GM23338 (cell line): ENCODE results near the gene PTS. TPM values are rescaled to one million over a fixed set of nuclear protein-coding genes. Genes with fewer than 3 reads are reported as not detected.

Experiments used
- ATAC-seq: fragments of 200-7000 bp; cut with Tn5 transposase; 3 replicates; pipeline ENCODE4 v1.9.1; 2020
- DNase-seq: peaks from one replicate; pipeline ENCODE4 v3.0.0-alpha.2; 2015; ENCODE audit warnings: low spot score
- H2AFZ ChIP-seq: fragments of 200-600 bp; sonication (generic); 2 replicates; pipeline ENCODE4 v1.8.0; 2016; ENCODE audit warnings: antibody characterized with exemption, mild to moderate bottlenecking, moderate library complexity
- H3F3A ChIP-seq: fragments of 200-600 bp; sonication (generic); replicated peaks from 2 replicates; pipeline ENCODE4 v1.8.0; 2017; ENCODE audit warnings: antibody characterized with exemption, mixed run types, low read depth
- H3K27ac ChIP-seq: fragments of 200-600 bp; sonication (generic); 2 replicates; pipeline ENCODE4 v1.6.1; 2016; ENCODE audit warnings: low read depth
- H3K27me3 ChIP-seq: fragments of 200-600 bp; sonication (generic); 2 replicates; pipeline ENCODE4 v1.8.0; 2016; ENCODE audit warnings: mild to moderate bottlenecking, mixed run types, moderate library complexity; ENCODE audit not compliant: insufficient read depth
- H3K36me3 ChIP-seq: fragments of 200-600 bp; sonication (generic); 2 replicates; pipeline ENCODE4 v1.8.0; 2016; ENCODE audit warnings: mild to moderate bottlenecking; ENCODE audit not compliant: insufficient read depth
- H3K4me1 ChIP-seq: fragments of 200-600 bp; sonication (generic); 2 replicates; pipeline ENCODE4 v1.8.0; 2016; ENCODE audit warnings: mild to moderate bottlenecking, moderate library complexity; ENCODE audit not compliant: insufficient read depth
- H3K4me2 ChIP-seq: fragments of 200-600 bp; sonication (generic); 2 replicates; pipeline ENCODE4 v1.7.1; 2017; ENCODE audit warnings: mixed run types
- H3K4me3 ChIP-seq: fragments of 200-600 bp; sonication (generic); 2 replicates; pipeline ENCODE4 v1.6.1; 2016; ENCODE audit warnings: mixed run types
- H3K79me2 ChIP-seq: fragments of 200-600 bp; sonication (generic); replicated peaks from 2 replicates; pipeline ENCODE4 v1.8.0; 2017; ENCODE audit warnings: mild to moderate bottlenecking; ENCODE audit not compliant: insufficient read depth
- H3K9me2 ChIP-seq: fragments of 200-600 bp; sonication (generic); 2 replicates; pipeline ENCODE4 v1.8.0; 2017; ENCODE audit not compliant: insufficient read depth
- H4K20me1 ChIP-seq: fragments of 200-600 bp; sonication (generic); replicated peaks from 2 replicates; pipeline ENCODE4 v1.8.0; 2017; ENCODE audit warnings: mild to moderate bottlenecking; ENCODE audit not compliant: insufficient read depth
- H3K27ac Mint-ChIP-seq: 2 replicates; pipeline ENCODE4 v1.8.0; 2020; ENCODE audit warnings: inconsistent platforms, mild to moderate bottlenecking, moderate library complexity, mixed read lengths
- H3K27me3 Mint-ChIP-seq: 3 replicates; pipeline ENCODE4 v1.8.0; 2022; ENCODE audit warnings: low read depth, mild to moderate bottlenecking, moderate library complexity, mixed read lengths, inconsistent platforms; ENCODE audit not compliant: insufficient read depth, poor library complexity
- H3K36me3 Mint-ChIP-seq: 3 replicates; pipeline ENCODE4 v1.8.0; 2021; ENCODE audit warnings: low read depth, mild to moderate bottlenecking, inconsistent platforms, moderate library complexity, mixed read lengths
- H3K4me1 Mint-ChIP-seq: 3 replicates; pipeline ENCODE4 v1.8.0; 2020; ENCODE audit warnings: mild to moderate bottlenecking, inconsistent platforms, mixed read lengths
- H3K4me3 Mint-ChIP-seq: 3 replicates; pipeline ENCODE4 v1.8.0; 2021; ENCODE audit warnings: moderate library complexity, mild to moderate bottlenecking, inconsistent platforms, mixed read lengths
- H3K9me3 Mint-ChIP-seq: 3 replicates; pipeline ENCODE4 v1.8.0; 2020; ENCODE audit warnings: moderate library complexity, mild to moderate bottlenecking, inconsistent platforms, mixed read lengths
- CREB1 ChIP-seq: fragments of 250-450 bp; sonication (Bioruptor Pico); IDR thresholded peaks from 2 replicates; pipeline ENCODE4 v1.5.0; 2020; ENCODE audit warnings: low read depth, mild to moderate bottlenecking, moderate library complexity
- EZH2 ChIP-seq: fragments of 200-600 bp; sonication (generic); IDR thresholded peaks from one replicate; pipeline ENCODE4 v1.8.0; 2017; ENCODE audit warnings: antibody characterized with exemption, mild to moderate bottlenecking, low read depth; ENCODE audit not compliant: unreplicated experiment
- EZH2phosphoT487 ChIP-seq: fragments of 200-600 bp; sonication (generic); IDR thresholded peaks from one replicate; pipeline ENCODE4 v1.8.1; 2018; ENCODE audit warnings: antibody characterized with exemption; ENCODE audit not compliant: unreplicated experiment
- JUNB ChIP-seq: IDR thresholded peaks from one replicate; pipeline ENCODE4 v1.6.1; 2016; ENCODE audit warnings: antibody characterized with exemption; ENCODE audit not compliant: unreplicated experiment
- NANOG ChIP-seq: IDR thresholded peaks from 2 replicates; pipeline ENCODE4 v1.6.1; 2016; ENCODE audit warnings: antibody characterized with exemption, borderline replicate concordance
- POLR2AphosphoS5 ChIP-seq: IDR thresholded peaks from 2 replicates; pipeline ENCODE4 v1.6.1; 2016; ENCODE audit warnings: antibody characterized with exemption, low read depth
- STAT1 ChIP-seq: IDR thresholded peaks from one replicate; pipeline ENCODE4 v1.6.1; 2016; ENCODE audit warnings: antibody characterized with exemption; ENCODE audit not compliant: unreplicated experiment
- ZNF114 ChIP-seq: fragments of 250-450 bp; sonication (Bioruptor Pico); IDR thresholded peaks from 2 replicates; pipeline ENCODE4 v1.5.0; 2020; ENCODE audit warnings: mild to moderate bottlenecking, moderate library complexity
- ZNF331 ChIP-seq: fragments of 250-450 bp; sonication (Bioruptor Pico); IDR thresholded peaks from 2 replicates; pipeline ENCODE4 v1.5.0; 2020; ENCODE audit warnings: low read depth, mild to moderate bottlenecking, moderate library complexity
- ZNF462 ChIP-seq: fragments of 250-450 bp; sonication (Bioruptor Pico); IDR thresholded peaks from 2 replicates; pipeline ENCODE4 v1.5.0; 2020; ENCODE audit warnings: mild to moderate bottlenecking, moderate library complexity
- polyA plus RNA-seq: library from polyadenylated mRNA; unstranded; fragments of >200 nt; fragmentation: Nextera tagmentation; extraction: Ambion mirVana; gene quantifications from 2 replicates; pipeline ENCODE4 v1.2.1, GENCODE V29; 2016
- total RNA-seq: library from RNA; depleted of rRNA; stranded (reverse); fragments of >200 nt; shearing (Covaris generic); gene quantifications from 2 replicates; pipeline ENCODE4 v1.2.3, GENCODE V29; 2014
- TF ChIP-seq, protein P1 (sequence below): IDR thresholded peaks from 2 replicates; pipeline ENCODE4 v1.6.1; 2016; ENCODE audit warnings: antibody characterized with exemption
- TF ChIP-seq, protein P2 (sequence below): IDR thresholded peaks from one replicate; pipeline ENCODE4 v1.6.1; 2018; ENCODE audit warnings: antibody characterized with exemption; ENCODE audit not compliant: unreplicated experiment
- TF ChIP-seq, protein P3 (sequence below), 2 experiments: fragments of 200-600 bp in 1 of 2; sonication (generic) in 1 of 2; conservative IDR thresholded peaks; 2 replicates each; pipeline versions ENCODE4 v1.5.1 to v1.6.1; 2016 to 2017; ENCODE audit warnings: antibody characterized with exemption in 2 of 2, low read depth in 2 of 2, mild to moderate bottlenecking in 2 of 2, moderate library complexity in 1 of 2

PTS gene
- total and polyA plus RNA-seq, 2 experiments from 2014 or later = 19.9 to 85.5 TPM

GRCh38 chr11:112269139-112269538, 42.9 kb downstream of the PTS start:
- H3K9me3 Mint-ChIP-seq = no peaks in the 10 kb centered on the region
- no peak overlapping the region for H3K27ac Mint-ChIP-seq
- Histone ChIP-seq H3K9me2 (peaks cover 1% of the 10 kb centered on the region; the same call in 1 of the 2 replicates), H3K36me3 (no peaks in the 10 kb centered on the region), H3K4me3 (no peak overlapping the region), H3F3A (no peaks in the 10 kb centered on the region), H3K4me2 (no peak overlapping the region), H3K79me2 (no peaks in the 10 kb centered on the region), H2AFZ (0 out of 2 replicates have a peak overlapping the region, but pooled peaks have one; percentile 24), H4K20me1 (no peaks in the 10 kb centered on the region), H3K27ac (no peak overlapping the region), H3K27me3 (no peaks in the 10 kb centered on the region), H3K4me1 (peaks cover 2% of the 10 kb centered on the region; the same call in 1 of the 2 replicates)
- DNase-seq = no peak
- H3K27me3 Mint-ChIP-seq = no peaks in the 10 kb centered on the region
- peaks cover 6% of the 10 kb centered on the region; the same call in 2 of the 3 replicates for H3K4me1 Mint-ChIP-seq
- ATAC-seq = no peak
- TF ChIP-seq NANOG (no peak), EZH2 (no peak), CREB1 (CRISPR knock-in tag) (no peak), ZNF114 (CRISPR knock-in tag) (no peak), ZNF462 (no peak), STAT1 (no peak), EZH2phosphoT487 (no peak), ZNF331 (CRISPR knock-in tag) (no peak), JUNB (no peak), POLR2AphosphoS5 (no peak)
- TF ChIP-seq, protein P1, sequence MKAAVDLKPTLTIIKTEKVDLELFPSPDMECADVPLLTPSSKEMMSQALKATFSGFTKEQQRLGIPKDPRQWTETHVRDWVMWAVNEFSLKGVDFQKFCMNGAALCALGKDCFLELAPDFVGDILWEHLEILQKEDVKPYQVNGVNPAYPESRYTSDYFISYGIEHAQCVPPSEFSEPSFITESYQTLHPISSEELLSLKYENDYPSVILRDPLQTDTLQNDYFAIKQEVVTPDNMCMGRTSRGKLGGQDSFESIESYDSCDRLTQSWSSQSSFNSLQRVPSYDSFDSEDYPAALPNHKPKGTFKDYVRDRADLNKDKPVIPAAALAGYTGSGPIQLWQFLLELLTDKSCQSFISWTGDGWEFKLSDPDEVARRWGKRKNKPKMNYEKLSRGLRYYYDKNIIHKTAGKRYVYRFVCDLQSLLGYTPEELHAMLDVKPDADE = no peak
- TF ChIP-seq, protein P2, sequence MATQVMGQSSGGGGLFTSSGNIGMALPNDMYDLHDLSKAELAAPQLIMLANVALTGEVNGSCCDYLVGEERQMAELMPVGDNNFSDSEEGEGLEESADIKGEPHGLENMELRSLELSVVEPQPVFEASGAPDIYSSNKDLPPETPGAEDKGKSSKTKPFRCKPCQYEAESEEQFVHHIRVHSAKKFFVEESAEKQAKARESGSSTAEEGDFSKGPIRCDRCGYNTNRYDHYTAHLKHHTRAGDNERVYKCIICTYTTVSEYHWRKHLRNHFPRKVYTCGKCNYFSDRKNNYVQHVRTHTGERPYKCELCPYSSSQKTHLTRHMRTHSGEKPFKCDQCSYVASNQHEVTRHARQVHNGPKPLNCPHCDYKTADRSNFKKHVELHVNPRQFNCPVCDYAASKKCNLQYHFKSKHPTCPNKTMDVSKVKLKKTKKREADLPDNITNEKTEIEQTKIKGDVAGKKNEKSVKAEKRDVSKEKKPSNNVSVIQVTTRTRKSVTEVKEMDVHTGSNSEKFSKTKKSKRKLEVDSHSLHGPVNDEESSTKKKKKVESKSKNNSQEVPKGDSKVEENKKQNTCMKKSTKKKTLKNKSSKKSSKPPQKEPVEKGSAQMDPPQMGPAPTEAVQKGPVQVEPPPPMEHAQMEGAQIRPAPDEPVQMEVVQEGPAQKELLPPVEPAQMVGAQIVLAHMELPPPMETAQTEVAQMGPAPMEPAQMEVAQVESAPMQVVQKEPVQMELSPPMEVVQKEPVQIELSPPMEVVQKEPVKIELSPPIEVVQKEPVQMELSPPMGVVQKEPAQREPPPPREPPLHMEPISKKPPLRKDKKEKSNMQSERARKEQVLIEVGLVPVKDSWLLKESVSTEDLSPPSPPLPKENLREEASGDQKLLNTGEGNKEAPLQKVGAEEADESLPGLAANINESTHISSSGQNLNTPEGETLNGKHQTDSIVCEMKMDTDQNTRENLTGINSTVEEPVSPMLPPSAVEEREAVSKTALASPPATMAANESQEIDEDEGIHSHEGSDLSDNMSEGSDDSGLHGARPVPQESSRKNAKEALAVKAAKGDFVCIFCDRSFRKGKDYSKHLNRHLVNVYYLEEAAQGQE = no peak
- TF ChIP-seq, protein P3, sequence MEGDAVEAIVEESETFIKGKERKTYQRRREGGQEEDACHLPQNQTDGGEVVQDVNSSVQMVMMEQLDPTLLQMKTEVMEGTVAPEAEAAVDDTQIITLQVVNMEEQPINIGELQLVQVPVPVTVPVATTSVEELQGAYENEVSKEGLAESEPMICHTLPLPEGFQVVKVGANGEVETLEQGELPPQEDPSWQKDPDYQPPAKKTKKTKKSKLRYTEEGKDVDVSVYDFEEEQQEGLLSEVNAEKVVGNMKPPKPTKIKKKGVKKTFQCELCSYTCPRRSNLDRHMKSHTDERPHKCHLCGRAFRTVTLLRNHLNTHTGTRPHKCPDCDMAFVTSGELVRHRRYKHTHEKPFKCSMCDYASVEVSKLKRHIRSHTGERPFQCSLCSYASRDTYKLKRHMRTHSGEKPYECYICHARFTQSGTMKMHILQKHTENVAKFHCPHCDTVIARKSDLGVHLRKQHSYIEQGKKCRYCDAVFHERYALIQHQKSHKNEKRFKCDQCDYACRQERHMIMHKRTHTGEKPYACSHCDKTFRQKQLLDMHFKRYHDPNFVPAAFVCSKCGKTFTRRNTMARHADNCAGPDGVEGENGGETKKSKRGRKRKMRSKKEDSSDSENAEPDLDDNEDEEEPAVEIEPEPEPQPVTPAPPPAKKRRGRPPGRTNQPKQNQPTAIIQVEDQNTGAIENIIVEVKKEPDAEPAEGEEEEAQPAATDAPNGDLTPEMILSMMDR (conservative IDR thresholded peaks at IDR 0.05; ENCODE audit: low read depth in 2 of 2) = no peak
- H3K4me3 Mint-ChIP-seq = no peak overlapping the region
- no peaks in the 10 kb centered on the region for H3K36me3 Mint-ChIP-seq
